Suprapubic skin (tissue), 4 donors: ENCODE data around the gene RNFT2.

Experiments
- POLR2A ChIP-seq, 2 donors: fragments of 450-650 bp; IDR thresholded peaks; one replicate each; pipeline ENCODE4 v1.6.1; 2017; ENCODE audit warnings: antibody characterized with exemption in 2 of 2, mild to moderate bottlenecking in 2 of 2, moderate library complexity in 2 of 2
- POLR2AphosphoS5 ChIP-seq, 3 donors: sonication (generic); formaldehyde crosslinking; IDR thresholded peaks; one replicate each; pipeline ENCODE4 v1.6.1; 2017; ENCODE audit warnings: antibody characterized with exemption in 3 of 3
- TF ChIP-seq, protein P1 (sequence below), 2 donors: fragments of 200-600 bp in 1 of 2; fragments of 450-650 bp in 1 of 2; sonication (generic) in 1 of 2; IDR thresholded peaks; one replicate each; pipeline ENCODE4 v1.5.1; 2016 to 2019; ENCODE audit warnings: antibody characterized with exemption in 2 of 2, mild to moderate bottlenecking in 1 of 2, moderate library complexity in 1 of 2

DNA sequence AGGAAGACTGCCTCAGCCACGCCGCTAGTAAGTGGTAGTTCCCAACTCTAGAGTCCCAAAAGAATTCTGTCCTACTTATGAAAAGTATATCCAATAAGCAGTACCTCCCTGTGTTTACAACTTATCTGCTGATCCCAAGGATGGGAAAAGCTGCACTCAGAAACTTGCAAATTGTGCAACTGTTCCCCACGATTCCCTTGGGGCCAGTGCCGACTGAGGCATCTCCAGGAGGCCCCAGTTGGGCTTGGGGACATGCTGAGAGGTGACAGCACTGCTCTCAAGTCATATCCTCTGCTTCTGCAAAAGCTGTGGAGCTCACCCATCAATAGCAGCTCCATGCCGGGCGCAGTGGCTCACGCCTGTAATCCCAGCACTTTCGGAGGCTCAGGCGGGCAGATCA, 23.9 kb upstream of the RNFT2 start:
- TF ChIP-seq, protein P1, sequence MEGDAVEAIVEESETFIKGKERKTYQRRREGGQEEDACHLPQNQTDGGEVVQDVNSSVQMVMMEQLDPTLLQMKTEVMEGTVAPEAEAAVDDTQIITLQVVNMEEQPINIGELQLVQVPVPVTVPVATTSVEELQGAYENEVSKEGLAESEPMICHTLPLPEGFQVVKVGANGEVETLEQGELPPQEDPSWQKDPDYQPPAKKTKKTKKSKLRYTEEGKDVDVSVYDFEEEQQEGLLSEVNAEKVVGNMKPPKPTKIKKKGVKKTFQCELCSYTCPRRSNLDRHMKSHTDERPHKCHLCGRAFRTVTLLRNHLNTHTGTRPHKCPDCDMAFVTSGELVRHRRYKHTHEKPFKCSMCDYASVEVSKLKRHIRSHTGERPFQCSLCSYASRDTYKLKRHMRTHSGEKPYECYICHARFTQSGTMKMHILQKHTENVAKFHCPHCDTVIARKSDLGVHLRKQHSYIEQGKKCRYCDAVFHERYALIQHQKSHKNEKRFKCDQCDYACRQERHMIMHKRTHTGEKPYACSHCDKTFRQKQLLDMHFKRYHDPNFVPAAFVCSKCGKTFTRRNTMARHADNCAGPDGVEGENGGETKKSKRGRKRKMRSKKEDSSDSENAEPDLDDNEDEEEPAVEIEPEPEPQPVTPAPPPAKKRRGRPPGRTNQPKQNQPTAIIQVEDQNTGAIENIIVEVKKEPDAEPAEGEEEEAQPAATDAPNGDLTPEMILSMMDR (IDR thresholded peaks at IDR 0.05) = no peak
- no peak for TF ChIP-seq POLR2AphosphoS5 (IDR thresholded peaks at IDR 0.05)
- no peak for TF ChIP-seq POLR2A (IDR thresholded peaks at IDR 0.05)
